Liver (tissue), 3 donors: ENCODE results near the gene OSGEP.

Experiments
- ATF3 ChIP-seq: IDR thresholded peaks from 2 replicates; pipeline ENCODE4 v1.6.1; 2016; ENCODE audit warnings: antibody characterized with exemption
- EGR1 ChIP-seq, 2 donors: IDR thresholded peaks; 2 replicates each; pipeline ENCODE4 v1.6.1; 2016 to 2018; ENCODE audit warnings: antibody characterized with exemption in 2 of 2, low read depth in 2 of 2
- FOXA1 ChIP-seq: IDR thresholded peaks from 2 replicates; pipeline ENCODE4 v1.6.1; 2016; ENCODE audit warnings: antibody characterized with exemption
- FOXA2 ChIP-seq: IDR thresholded peaks from 2 replicates; pipeline ENCODE4 v1.6.1; 2016; ENCODE audit warnings: antibody characterized with exemption
- HNF4G ChIP-seq: IDR thresholded peaks from 2 replicates; pipeline ENCODE4 v1.6.1; 2016; ENCODE audit warnings: antibody characterized with exemption
- JUND ChIP-seq, 2 donors: IDR thresholded peaks; 2 replicates each; pipeline ENCODE4 v1.6.1; 2016; ENCODE audit warnings: antibody characterized with exemption in 2 of 2
- RAD21 ChIP-seq, 2 donors: IDR thresholded peaks; 2 replicates each; pipeline ENCODE4 v1.6.1; 2016; ENCODE audit warnings: antibody characterized with exemption in 2 of 2, mild to moderate bottlenecking in 2 of 2
- SP1 ChIP-seq: IDR thresholded peaks from 2 replicates; pipeline ENCODE4 v1.6.1; 2018; ENCODE audit warnings: antibody characterized with exemption, mild to moderate bottlenecking
- TAF1 ChIP-seq: conservative IDR thresholded peaks from 2 replicates; pipeline ENCODE4 v1.6.1; 2016; ENCODE audit warnings: antibody characterized with exemption, mild to moderate bottlenecking
- YY1 ChIP-seq: IDR thresholded peaks from 2 replicates; pipeline ENCODE4 v1.6.1; 2016; ENCODE audit warnings: antibody characterized with exemption, mild to moderate bottlenecking
- ZBTB33 ChIP-seq: IDR thresholded peaks from 2 replicates; pipeline ENCODE4 v1.6.1; 2016; ENCODE audit warnings: antibody characterized with exemption
- TF ChIP-seq, protein P1 (sequence below): fragments of 150-350 bp; IDR thresholded peaks from 2 replicates; pipeline ENCODE4 v1.5.1; 2017; ENCODE audit warnings: improper control_type of control experiment, low read depth, low read length; ENCODE audit not compliant: missing input control
- TF ChIP-seq, protein P2 (sequence below): IDR thresholded peaks from 2 replicates; pipeline ENCODE4 v1.6.1; 2016; ENCODE audit warnings: antibody characterized with exemption
- donor health status: healthy.
- donor health status: healthy.

DNA sequence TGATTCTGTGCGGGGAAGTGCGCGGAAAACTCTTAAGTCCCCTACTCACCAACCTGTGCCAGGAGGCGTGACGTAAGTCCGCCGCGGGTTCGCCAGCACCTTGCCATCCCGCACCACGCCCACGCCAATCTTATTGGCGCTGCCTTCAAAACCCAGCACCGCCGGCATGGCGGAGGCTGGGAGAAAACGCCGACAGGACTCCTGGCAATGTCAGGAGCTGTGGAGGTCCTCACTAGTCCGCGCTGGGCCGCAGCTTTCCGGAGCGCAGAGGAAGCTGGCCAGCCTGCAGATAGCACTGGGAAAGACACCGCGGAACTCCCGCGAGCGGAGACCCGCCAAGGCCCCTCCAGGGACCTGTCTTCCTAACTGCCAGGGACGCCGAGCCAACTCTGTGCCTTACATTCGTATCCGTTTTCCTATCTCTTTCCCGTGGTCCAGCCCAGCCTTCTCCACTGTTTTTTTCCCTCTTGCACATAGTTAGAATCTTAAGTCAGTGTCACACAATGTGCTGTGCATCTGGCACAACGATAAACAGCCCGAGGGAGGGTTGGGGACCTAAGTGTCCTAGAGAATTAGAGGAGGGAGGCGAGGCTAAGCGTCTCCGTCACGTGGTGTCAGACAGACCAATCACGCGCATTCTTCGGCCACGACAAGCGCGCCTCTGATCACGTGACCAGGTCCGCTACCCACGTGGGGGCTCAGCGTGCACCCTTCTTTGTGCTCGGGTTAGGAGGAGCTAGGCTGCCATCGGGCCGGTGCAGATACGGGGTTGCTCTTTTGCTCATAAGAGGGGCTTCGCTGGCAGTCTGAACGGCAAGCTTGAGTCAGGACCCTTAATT lies at the start of gene OSGEP, which contains the start of gene APEX1:
- TF ChIP-seq, protein P1, sequence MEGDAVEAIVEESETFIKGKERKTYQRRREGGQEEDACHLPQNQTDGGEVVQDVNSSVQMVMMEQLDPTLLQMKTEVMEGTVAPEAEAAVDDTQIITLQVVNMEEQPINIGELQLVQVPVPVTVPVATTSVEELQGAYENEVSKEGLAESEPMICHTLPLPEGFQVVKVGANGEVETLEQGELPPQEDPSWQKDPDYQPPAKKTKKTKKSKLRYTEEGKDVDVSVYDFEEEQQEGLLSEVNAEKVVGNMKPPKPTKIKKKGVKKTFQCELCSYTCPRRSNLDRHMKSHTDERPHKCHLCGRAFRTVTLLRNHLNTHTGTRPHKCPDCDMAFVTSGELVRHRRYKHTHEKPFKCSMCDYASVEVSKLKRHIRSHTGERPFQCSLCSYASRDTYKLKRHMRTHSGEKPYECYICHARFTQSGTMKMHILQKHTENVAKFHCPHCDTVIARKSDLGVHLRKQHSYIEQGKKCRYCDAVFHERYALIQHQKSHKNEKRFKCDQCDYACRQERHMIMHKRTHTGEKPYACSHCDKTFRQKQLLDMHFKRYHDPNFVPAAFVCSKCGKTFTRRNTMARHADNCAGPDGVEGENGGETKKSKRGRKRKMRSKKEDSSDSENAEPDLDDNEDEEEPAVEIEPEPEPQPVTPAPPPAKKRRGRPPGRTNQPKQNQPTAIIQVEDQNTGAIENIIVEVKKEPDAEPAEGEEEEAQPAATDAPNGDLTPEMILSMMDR, result no peak
- TF ChIP-seq EGR1 (IDR thresholded peaks at IDR 0.05; ENCODE audit: low read depth in 2 of 2), result peak; percentile 57 to 87
- TF ChIP-seq ZBTB33, result peak; percentile 97
- TF ChIP-seq, protein P2, sequence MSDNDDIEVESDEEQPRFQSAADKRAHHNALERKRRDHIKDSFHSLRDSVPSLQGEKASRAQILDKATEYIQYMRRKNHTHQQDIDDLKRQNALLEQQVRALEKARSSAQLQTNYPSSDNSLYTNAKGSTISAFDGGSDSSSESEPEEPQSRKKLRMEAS, result peak; percentile 87
- TF ChIP-seq FOXA1, result no peak
- TF ChIP-seq JUND (IDR thresholded peaks at IDR 0.05), result no peak
- no peak for TF ChIP-seq RAD21 (IDR thresholded peaks at IDR 0.05)
- peak; percentile 6 for TF ChIP-seq ATF3
- TF ChIP-seq SP1, result peak; percentile 76
- no peak for TF ChIP-seq FOXA2
- TF ChIP-seq YY1, result peak; percentile 65
- TF ChIP-seq TAF1, result peak; percentile 73
- no peak for TF ChIP-seq HNF4G
